ENCODE measurements around the gene SCYL2.
A peak's percentile ranks its signal among the peaks of the same experiment; 100 is the strongest.

SCYL2 gene

DNA sequence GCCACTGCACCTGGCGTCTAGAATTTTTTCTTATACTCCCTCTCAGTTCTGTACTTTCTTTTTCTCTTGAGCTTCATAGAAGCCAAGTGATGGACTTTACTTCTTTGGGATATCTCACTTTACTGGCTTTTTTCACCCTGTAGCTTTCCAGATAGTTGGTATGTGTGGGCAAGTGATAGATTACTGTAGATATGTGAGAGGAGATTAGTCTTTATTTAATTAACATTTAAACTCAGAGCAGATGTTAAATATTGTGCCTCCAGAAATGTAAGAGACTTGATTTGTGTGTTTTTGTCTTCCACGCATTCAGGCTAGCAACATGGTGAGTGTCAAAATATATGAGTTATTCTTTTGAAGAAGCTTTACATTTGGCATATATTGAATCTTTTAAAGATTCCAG lies 50.4 kb downstream of the SCYL2 start:
- TF ChIP-seq, protein P1, sequence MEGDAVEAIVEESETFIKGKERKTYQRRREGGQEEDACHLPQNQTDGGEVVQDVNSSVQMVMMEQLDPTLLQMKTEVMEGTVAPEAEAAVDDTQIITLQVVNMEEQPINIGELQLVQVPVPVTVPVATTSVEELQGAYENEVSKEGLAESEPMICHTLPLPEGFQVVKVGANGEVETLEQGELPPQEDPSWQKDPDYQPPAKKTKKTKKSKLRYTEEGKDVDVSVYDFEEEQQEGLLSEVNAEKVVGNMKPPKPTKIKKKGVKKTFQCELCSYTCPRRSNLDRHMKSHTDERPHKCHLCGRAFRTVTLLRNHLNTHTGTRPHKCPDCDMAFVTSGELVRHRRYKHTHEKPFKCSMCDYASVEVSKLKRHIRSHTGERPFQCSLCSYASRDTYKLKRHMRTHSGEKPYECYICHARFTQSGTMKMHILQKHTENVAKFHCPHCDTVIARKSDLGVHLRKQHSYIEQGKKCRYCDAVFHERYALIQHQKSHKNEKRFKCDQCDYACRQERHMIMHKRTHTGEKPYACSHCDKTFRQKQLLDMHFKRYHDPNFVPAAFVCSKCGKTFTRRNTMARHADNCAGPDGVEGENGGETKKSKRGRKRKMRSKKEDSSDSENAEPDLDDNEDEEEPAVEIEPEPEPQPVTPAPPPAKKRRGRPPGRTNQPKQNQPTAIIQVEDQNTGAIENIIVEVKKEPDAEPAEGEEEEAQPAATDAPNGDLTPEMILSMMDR (IDR thresholded peaks at IDR 0.05; ENCODE audit: insufficient read depth, low read length, poor library complexity, severe bottlenecking), result no peak
- H3K4me3 ChIP-seq (replicated peaks; ENCODE audit: low read depth, low read length), result no peak overlapping the region
- no peaks in the 10 kb centered on the region for H3K27me3 ChIP-seq (replicated peaks; ENCODE audit: control insufficient read depth, insufficient read depth, low read length)
- DNase-seq (ENCODE audit: extremely low read depth, insufficient read length), result no peak
- no peaks in the 10 kb centered on the region; the same call in 1 of the 2 replicates for H3K36me3 ChIP-seq (ENCODE audit: control insufficient read depth, insufficient read depth, low read length)

- no peak for DNase-seq (ENCODE audit: extremely low read depth, insufficient read length)
Measured at GRCh38 chr12:100324498-100324897, 57.5 kb downstream of the SCYL2 start.

DNA sequence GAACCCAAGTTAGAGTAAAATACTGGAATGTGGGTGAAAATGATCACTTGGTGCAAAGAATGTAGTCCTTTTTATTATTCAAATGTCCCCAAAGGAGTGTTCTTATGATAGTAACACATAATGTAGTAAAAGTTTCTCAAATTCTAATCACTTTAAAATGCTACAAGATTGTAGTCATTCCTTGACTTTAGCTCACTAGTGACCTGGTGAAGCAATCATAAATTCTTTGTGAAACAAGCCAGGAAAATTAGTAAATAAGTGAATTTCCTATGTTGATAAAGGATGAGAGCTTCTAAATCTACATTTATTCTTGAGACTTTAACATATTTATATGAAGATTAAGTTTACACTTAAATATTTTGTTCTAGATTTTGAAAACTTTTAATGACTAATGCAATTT lies 59.2 kb downstream of the SCYL2 start:
- H3K36me3 ChIP-seq (ENCODE audit: control insufficient read depth, insufficient read depth, low read length), result peaks cover 2% of the 10 kb centered on the region; the same call in 1 of the 2 replicates
- no peak overlapping the region for H3K4me3 ChIP-seq (replicated peaks; ENCODE audit: low read depth, low read length)
- no peaks in the 10 kb centered on the region for H3K27me3 ChIP-seq (replicated peaks; ENCODE audit: control insufficient read depth, insufficient read depth, low read length)
- TF ChIP-seq, protein P1 (IDR thresholded peaks at IDR 0.05; ENCODE audit: insufficient read depth, low read length, poor library complexity, severe bottlenecking), result no peak
- no peak for DNase-seq (ENCODE audit: extremely low read depth, insufficient read length)

More at GRCh38 chr12:100324498-100324897, 57.5 kb downstream of the SCYL2 start:
- TF ChIP-seq, protein P1 (IDR thresholded peaks at IDR 0.05; ENCODE audit: insufficient read depth, low read length, poor library complexity, severe bottlenecking), result no peak
- Histone ChIP-seq H3K27me3 (replicated peaks; ENCODE audit: control insufficient read depth, insufficient read depth, low read length) (no peaks in the 10 kb centered on the region), H3K36me3 (ENCODE audit: control insufficient read depth, insufficient read depth, low read length) (peaks cover 2% of the 10 kb centered on the region; the same call in 1 of the 2 replicates), H3K4me3 (replicated peaks; ENCODE audit: low read depth, low read length) (no peak overlapping the region)

DNA sequence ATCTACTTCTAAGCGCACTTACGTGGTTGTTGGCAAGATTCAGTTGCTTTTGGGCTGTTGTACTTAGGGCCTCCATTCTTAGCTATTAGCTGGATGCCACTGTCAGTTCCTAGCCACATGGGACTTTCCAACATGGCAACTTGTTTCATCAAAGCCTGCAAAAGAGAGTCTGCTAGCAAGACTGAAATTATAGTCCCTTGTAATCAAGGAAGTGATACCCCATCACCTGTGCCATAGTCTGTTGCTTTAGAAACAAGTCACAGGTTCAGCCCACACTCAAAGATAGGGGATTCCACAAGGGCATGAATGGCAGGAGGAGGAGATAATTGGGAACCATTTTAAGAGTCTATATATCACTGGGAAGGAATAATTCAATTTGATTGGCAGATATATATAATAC lies 62.8 kb downstream of the SCYL2 start:
- Histone ChIP-seq H3K4me3 (replicated peaks; ENCODE audit: low read depth, low read length) (no peak overlapping the region), H3K36me3 (ENCODE audit: control insufficient read depth, insufficient read depth, low read length) (peaks cover 2% of the 10 kb centered on the region), H3K27me3 (replicated peaks; ENCODE audit: control insufficient read depth, insufficient read depth, low read length) (no peaks in the 10 kb centered on the region)
- DNase-seq (ENCODE audit: extremely low read depth, insufficient read length), result peak; percentile 56
- TF ChIP-seq, protein P1 (IDR thresholded peaks at IDR 0.05; ENCODE audit: insufficient read depth, low read length, poor library complexity, severe bottlenecking), result no peak

DNA sequence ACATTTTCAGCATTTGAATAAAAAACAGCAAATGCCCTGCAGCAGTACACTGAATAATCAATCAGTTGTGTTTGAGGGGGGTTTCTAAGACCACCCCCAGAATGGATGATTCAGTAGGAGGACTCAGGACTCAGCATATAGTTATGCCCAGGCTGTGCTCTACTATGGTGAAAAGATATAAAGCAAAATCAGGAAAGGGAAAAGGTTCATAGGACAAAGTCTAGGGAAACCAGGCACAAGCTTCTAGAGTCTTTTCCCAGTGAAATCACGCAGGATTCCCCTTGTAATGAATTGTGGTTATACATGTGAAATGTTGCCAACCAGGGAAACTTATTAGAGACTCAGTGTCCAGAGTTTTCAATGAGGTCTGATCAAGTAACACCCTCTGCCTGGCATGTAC lies 64.9 kb downstream of the SCYL2 start:
- TF ChIP-seq, protein P1 (IDR thresholded peaks at IDR 0.05; ENCODE audit: insufficient read depth, low read length, poor library complexity, severe bottlenecking), result no peak
- no peak for DNase-seq (ENCODE audit: extremely low read depth, insufficient read length)
- H3K36me3 ChIP-seq (ENCODE audit: control insufficient read depth, insufficient read depth, low read length), result peaks cover 3% of the 10 kb centered on the region
- H3K27me3 ChIP-seq (replicated peaks; ENCODE audit: control insufficient read depth, insufficient read depth, low read length), result no peaks in the 10 kb centered on the region
- no peak overlapping the region for H3K4me3 ChIP-seq (replicated peaks; ENCODE audit: low read depth, low read length)

DNA sequence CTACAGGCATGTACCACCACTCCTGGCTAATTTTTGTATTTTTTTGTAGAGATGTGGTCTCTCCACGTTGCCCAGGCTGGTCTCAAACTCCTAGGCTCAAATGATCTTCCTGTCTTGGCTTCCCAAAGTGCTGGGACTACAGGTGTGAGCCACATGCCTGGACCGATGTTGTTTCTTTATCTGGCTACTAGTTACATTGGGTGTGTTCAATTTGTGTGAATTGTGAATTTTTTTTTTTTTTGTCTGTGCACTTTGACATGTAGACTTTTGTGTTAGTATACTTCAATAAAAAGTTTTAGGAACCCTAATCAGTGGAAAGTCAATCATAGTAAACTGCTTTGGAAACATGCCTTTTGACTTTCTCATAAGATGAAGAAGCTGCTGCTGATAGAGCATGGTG lies 65.9 kb downstream of the SCYL2 start:
- TF ChIP-seq, protein P1 (IDR thresholded peaks at IDR 0.05; ENCODE audit: insufficient read depth, low read length, poor library complexity, severe bottlenecking), result no peak
- no peak for DNase-seq (ENCODE audit: extremely low read depth, insufficient read length)
- Histone ChIP-seq H3K27me3 (replicated peaks; ENCODE audit: control insufficient read depth, insufficient read depth, low read length) (no peaks in the 10 kb centered on the region), H3K36me3 (ENCODE audit: control insufficient read depth, insufficient read depth, low read length) (peaks cover 3% of the 10 kb centered on the region), H3K4me3 (replicated peaks; ENCODE audit: low read depth, low read length) (no peak overlapping the region)
